Kidney epithelial cell (primary cell): ENCODE results near the gene PRR23A. TPM values are rescaled to one million over a fixed set of nuclear protein-coding genes. Genes with fewer than 3 reads are reported as not detected.
"Not testable (repeated sequence)": the region's sequence is repeated elsewhere in the genome, so short reads cannot be mapped to it uniquely, and the experiment has no call there.

Experiments
- DNase-seq: peaks from one replicate; pipeline ENCODE4 v3.0.0-alpha.2; 2010; ENCODE audit warnings: low read depth
- H3K27me3 ChIP-seq: 2 replicates; pipeline ENCODE4 v1.6.0; 2011; ENCODE audit warnings: low read length; ENCODE audit not compliant: control insufficient read depth, insufficient read depth
- H3K36me3 ChIP-seq: 2 replicates; pipeline ENCODE4 v1.5.1; 2011; ENCODE audit warnings: low read length; ENCODE audit not compliant: control insufficient read depth, insufficient read depth
- H3K4me3 ChIP-seq: 2 replicates; pipeline ENCODE4 v1.5.1; 2011; ENCODE audit warnings: low read depth, mild to moderate bottlenecking, control low read depth, low read length
- total RNA-seq: library from RNA; depleted of rRNA; stranded (reverse); fragments of >200 nt; gene quantifications from 2 replicates; pipeline ENCODE4 v1.2.3, GENCODE V29; 2015
- TF ChIP-seq, protein P1 (sequence below): IDR thresholded peaks from 2 replicates; pipeline ENCODE4 v1.5.1; 2011; ENCODE audit warnings: mild to moderate bottlenecking, moderate library complexity, low read length, control low read depth, inconsistent platforms; ENCODE audit not compliant: insufficient read depth, poor library complexity, severe bottlenecking

Gene PRR23A
- total RNA-seq, 1 donor from 2014 or later: not detected

DNA sequence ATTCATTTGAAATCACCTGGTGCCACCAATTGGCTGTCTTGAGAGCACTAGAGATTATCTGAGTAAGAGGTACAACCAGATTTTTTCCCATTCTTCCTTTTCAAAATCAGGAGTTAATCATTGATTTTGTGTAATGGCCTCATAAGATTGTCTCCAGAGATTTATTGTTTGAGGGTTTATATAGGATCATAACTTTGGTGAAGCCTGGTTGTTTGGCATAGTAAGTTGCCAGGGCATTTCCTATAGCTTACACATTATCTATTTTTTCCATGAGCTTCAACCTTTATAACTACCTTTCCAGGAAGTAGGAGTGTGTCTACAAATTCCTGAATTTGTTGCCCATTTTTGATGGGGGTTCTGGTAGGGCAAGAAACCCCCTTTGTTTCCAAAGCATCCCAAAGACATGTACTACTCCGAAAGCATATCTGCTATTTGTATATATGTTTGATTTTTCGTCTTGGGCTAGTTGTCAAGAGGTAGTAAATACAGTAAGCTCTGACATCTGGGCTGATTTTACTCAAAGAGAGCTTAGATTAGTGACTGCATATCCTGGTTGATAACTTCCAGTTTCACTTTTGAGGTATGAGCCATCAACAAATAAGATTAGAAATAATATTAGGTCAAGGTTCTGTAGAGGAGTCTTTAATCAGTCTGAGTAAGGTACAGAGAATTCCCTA is 26.4 kb upstream of the PRR23A start:
- Histone ChIP-seq H3K4me3 (no peak overlapping the region), H3K27me3 (no peaks in the 10 kb centered on the region), H3K36me3 (no peaks in the 10 kb centered on the region)
- DNase-seq: no peak
- TF ChIP-seq, protein P1, sequence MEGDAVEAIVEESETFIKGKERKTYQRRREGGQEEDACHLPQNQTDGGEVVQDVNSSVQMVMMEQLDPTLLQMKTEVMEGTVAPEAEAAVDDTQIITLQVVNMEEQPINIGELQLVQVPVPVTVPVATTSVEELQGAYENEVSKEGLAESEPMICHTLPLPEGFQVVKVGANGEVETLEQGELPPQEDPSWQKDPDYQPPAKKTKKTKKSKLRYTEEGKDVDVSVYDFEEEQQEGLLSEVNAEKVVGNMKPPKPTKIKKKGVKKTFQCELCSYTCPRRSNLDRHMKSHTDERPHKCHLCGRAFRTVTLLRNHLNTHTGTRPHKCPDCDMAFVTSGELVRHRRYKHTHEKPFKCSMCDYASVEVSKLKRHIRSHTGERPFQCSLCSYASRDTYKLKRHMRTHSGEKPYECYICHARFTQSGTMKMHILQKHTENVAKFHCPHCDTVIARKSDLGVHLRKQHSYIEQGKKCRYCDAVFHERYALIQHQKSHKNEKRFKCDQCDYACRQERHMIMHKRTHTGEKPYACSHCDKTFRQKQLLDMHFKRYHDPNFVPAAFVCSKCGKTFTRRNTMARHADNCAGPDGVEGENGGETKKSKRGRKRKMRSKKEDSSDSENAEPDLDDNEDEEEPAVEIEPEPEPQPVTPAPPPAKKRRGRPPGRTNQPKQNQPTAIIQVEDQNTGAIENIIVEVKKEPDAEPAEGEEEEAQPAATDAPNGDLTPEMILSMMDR: no peak

DNA sequence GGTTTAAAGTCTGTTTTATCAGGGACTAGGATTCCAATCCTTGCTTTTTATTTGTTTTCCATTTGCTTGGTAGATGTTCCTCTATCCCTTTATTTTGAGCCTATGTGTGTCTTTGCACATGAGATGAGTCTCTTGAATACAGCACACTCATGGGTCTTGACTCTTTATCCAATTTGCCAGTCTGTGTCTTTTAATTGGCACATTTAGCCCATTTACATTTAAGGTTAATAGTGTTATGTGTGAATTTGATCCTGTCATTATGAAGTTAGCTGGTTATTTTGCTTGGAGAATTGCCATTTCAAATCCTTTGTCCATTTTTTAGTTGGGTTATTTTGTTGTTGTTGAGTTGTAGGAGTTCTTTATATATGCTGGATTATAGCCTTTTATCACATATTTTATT is 24.5 kb upstream of the PRR23A start:
- H3K4me3 ChIP-seq, H3K36me3 ChIP-seq, DNase-seq, H3K27me3 ChIP-seq: not testable (repeated sequence)

DNA sequence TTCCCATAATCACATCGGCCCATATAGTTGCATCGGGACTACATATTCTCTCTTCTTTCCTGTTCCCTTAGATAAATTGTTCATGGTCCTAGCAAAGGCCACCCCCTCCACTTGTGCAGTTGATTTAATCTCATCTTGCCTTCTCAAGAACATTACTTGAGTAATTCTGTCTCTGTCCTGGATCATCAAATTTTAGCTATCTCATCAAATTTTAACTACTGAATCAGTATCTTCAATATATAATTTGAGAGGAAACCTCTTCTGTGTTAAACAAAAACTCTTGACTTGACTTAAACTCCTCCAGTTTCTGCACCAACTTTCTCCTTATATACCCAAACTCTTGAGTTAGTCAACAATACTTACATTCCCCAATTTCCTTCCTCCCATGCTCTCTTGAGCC is 18.9 kb upstream of the PRR23A start:
- no peak overlapping the region for H3K4me3 ChIP-seq

DNA sequence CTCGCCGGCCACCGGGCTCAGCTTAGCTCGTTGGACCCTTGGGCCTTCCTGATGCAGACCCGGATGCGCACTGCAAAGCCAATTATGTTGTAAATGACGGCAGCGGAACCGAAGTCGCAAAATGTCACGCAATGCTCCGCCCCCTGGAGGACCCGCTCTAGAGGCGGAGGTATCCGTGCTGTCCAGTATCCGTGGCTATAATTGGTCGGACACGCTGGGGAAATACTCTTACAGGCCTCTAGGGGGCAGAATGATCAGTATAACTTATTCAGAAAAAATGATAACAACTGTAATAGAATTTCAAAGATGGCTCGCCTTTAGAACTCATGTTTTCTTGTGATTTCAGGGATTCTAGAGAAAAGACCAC is 14.8 kb upstream of the PRR23A start, which contains the start of gene PRR23B:
Gene PRR23B (minus strand): TSS at position 59 of the 367 bp plus-strand sequence. CDS start 265 bp downstream, outside the sequence.
- no peaks in the 10 kb centered on the region for H3K36me3 ChIP-seq
- TF ChIP-seq, protein P1: peak; percentile 3
- no peak within 1 kb of the TSS for H3K4me3 ChIP-seq
- H3K27me3 ChIP-seq: no peaks in the 10 kb centered on the region
- DNase-seq: no peak

More for the DNA sequence above, 18.9 kb upstream of the PRR23A start:
- no peaks in the 10 kb centered on the region for H3K27me3 ChIP-seq
- no peak for DNase-seq
- TF ChIP-seq, protein P1: no peak
- no peaks in the 10 kb centered on the region for H3K36me3 ChIP-seq

DNA sequence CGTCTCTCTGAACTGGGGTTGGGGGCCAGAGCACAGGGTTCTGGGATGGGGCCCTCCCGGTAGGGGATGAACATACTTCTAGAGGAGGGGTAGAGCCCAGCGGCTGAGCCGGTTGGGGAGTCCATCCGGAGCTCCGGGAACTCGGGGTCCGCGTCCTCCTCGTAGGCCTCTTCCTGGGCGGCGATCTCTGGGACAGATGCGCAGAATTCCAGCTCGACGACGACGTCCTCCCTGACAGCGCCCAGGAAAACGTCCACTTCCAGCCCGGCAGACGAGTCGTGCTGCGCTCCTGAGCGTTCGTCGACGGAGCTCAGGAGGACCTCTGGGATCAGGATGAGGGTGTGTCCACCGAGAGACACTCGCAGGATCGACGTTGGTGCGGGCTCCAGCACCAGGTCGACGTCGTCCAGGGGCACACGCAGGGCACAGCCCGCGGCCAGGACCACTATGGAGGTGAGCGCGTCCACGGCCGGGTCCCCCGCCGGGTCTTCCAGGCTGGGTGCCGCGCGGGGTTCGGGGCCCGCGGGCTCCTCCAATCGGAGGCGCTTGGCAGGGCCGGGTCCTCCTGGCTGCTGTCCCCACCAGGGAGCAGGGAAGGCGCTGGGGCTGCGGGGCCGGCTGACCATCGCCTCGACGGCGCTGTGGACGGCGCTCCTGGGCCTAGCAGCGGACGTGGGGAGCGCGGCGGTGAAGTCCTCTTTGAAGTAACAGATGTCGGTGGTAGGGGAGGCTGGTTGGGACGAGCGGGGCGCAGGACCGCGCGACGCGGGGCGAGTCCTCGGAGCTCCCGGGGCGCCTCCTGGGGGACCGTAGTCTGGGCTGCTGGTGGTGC is 14.2 kb upstream of the PRR23A start:
- DNase-seq: no peak
- TF ChIP-seq, protein P1: no peak

DNA sequence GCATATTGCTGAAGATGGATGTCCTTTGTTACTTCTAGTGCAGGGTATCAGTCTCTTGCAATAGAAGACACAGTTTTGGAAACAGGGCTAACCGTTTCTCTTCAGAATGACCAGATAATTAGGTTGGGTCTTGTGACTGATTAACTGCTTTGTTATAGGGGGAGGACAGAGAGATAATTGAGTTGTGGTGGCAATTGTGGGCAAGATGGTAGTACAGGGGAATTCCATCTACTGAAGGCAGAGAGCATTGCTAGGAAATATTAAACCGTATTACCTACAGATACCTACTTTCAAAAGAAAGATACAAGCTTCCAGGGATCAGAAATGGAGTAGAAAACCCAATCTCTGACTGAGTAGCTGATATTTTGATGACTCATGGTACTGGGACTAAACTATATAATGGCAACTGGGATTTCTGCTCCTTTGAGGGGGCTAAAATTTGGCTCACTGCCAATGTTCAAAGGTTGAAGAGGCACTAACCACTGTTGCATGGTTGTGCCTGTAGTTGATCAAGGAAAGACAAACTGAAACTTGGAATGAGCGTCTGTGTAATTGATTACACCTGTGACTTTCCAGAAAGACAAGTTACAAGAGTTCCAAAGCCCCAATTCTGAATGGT is 10.5 kb upstream of the PRR23A start:
- DNase-seq: no peak
- H3K27me3 ChIP-seq: no peaks in the 10 kb centered on the region
- no peaks in the 10 kb centered on the region for H3K36me3 ChIP-seq
- TF ChIP-seq, protein P1: no peak
- H3K4me3 ChIP-seq: no peak overlapping the region

More for the DNA sequence above, 14.2 kb upstream of the PRR23A start:
- Histone ChIP-seq H3K36me3 (no peaks in the 10 kb centered on the region), H3K4me3 (no peak overlapping the region), H3K27me3 (no peaks in the 10 kb centered on the region)
